Stomach smooth muscle (tissue), 2 donors: Measurements from ENCODE around the gene CMIP.
A peak's percentile ranks its signal among the peaks of the same experiment; 100 is the strongest.

Source experiments
- H3K27ac ChIP-seq: one replicate; pipeline ENCODE4 v1.7.0; 2013; ENCODE audit warnings: mild to moderate bottlenecking, low read length, inconsistent platforms
- H3K27me3 ChIP-seq, 2 donors: one replicate each; pipeline ENCODE4 v1.7.0; 2013; ENCODE audit warnings: low read length in 2 of 2; ENCODE audit not compliant: insufficient read depth in 2 of 2, control insufficient read depth in 1 of 2
- H3K36me3 ChIP-seq, 2 donors: one replicate each; pipeline ENCODE4 v1.7.0; 2013; ENCODE audit warnings: low read length in 2 of 2; ENCODE audit not compliant: control insufficient read depth in 2 of 2, insufficient read depth in 2 of 2
- H3K4me1 ChIP-seq: one replicate; pipeline ENCODE4 v1.7.0; 2013; ENCODE audit warnings: low read length; ENCODE audit not compliant: control insufficient read depth, insufficient read depth
- H3K4me3 ChIP-seq, 2 donors: one replicate each; pipeline ENCODE4 v1.7.0; 2013; ENCODE audit warnings: low read length in 2 of 2
- H3K9ac ChIP-seq, 2 donors: one replicate each; pipeline ENCODE4 v1.7.0; 2013; ENCODE audit warnings: low read length in 2 of 2, mild to moderate bottlenecking in 1 of 2
- H3K9me3 ChIP-seq, 2 donors: one replicate each; pipeline ENCODE4 v1.7.0; 2013; ENCODE audit warnings: low read length in 2 of 2; ENCODE audit not compliant: control insufficient read depth in 2 of 2
- donor health status: healthy.
- donor health status: Pancreatic carcinoma.

Gene CMIP

GRCh38 chr16:81558077-81558443 lies 113.5 kb downstream of the CMIP start:
- Histone ChIP-seq H3K4me1 (peaks cover 37% of the 10 kb centered on the region), H3K36me3 (no peaks in the 10 kb centered on the region), H3K4me3 (no peak overlapping the region), H3K9me3 (no peaks in the 10 kb centered on the region), H3K27me3 (no peaks in the 10 kb centered on the region), H3K27ac (peak overlapping the region; percentile 24), H3K9ac (peak overlapping the region in 1 of 2 donors; percentile 42)

DNA sequence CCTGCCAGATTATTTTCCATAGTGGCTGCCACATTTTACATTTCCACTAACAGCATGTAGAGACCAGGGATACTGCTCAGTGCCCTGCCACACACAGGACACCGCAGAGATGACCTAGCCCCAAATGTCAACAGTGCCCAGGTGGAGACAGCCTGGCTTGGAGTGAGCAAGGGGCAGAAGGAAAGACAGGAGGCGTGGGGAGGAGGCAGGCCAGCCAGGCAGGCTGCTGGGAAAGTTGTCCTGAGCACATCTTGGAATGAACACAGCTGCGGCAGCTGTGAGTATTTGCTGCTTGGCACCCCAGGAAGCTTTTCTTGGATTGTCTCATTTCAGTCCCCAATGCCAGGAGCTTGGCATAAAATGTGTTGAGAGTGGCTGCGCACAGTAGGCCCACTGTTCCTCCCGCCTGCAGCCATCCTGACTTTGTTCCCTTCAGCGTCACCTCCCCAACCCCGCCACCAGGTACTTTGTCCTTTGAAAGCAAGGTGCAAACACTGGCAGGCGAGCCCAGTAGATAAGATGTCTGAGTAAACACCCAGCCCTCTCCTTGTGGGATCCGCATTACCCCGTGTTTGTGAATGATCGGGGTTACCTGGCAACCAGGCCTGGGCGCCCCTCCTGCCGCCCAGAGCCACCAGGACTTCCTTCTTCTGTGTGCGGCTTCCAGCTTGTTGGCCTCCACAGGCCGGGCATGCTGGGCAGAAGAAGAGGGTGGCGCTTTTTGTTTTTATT lies 114.0 kb downstream of the CMIP start:
- Histone ChIP-seq H3K4me1 (peaks cover 32% of the 10 kb centered on the region), H3K36me3 (no peaks in the 10 kb centered on the region), H3K9me3 (no peaks in the 10 kb centered on the region), H3K4me3 (no peak overlapping the region), H3K27me3 (no peaks in the 10 kb centered on the region), H3K9ac (peak overlapping the region in 1 of 2 donors; percentile 42), H3K27ac (peak overlapping the region; percentile 24)

- no peak overlapping the region for H3K27ac ChIP-seq
- H3K4me3 ChIP-seq, result no peak overlapping the region
- peaks cover 26% of the 10 kb centered on the region for H3K4me1 ChIP-seq
- no peaks in the 10 kb centered on the region for H3K9me3 ChIP-seq
- no peak overlapping the region for H3K9ac ChIP-seq
- no peaks in the 10 kb centered on the region for H3K36me3 ChIP-seq
- no peaks in the 10 kb centered on the region for H3K27me3 ChIP-seq
Observed at GRCh38 chr16:81560979-81561657, 116.5 kb downstream of the CMIP start.

- no peak overlapping the region for H3K27ac ChIP-seq
Observed at GRCh38 chr16:81562174-81562849, 117.7 kb downstream of the CMIP start.

GRCh38 chr16:81562926-81563325 lies 118.3 kb downstream of the CMIP start:
- Histone ChIP-seq H3K27ac (no peak overlapping the region), H3K9me3 (no peaks in the 10 kb centered on the region), H3K4me1 (peaks cover 27% of the 10 kb centered on the region), H3K27me3 (no peaks in the 10 kb centered on the region), H3K9ac (no peak overlapping the region), H3K36me3 (no peaks in the 10 kb centered on the region), H3K4me3 (no peak overlapping the region)

More at GRCh38 chr16:81562174-81562849, 117.7 kb downstream of the CMIP start:
- H3K9ac ChIP-seq, result no peak overlapping the region
- no peaks in the 10 kb centered on the region for H3K36me3 ChIP-seq
- no peak overlapping the region for H3K4me3 ChIP-seq
- no peaks in the 10 kb centered on the region for H3K9me3 ChIP-seq
- H3K27me3 ChIP-seq, result no peaks in the 10 kb centered on the region
- peaks cover 26% of the 10 kb centered on the region for H3K4me1 ChIP-seq

DNA sequence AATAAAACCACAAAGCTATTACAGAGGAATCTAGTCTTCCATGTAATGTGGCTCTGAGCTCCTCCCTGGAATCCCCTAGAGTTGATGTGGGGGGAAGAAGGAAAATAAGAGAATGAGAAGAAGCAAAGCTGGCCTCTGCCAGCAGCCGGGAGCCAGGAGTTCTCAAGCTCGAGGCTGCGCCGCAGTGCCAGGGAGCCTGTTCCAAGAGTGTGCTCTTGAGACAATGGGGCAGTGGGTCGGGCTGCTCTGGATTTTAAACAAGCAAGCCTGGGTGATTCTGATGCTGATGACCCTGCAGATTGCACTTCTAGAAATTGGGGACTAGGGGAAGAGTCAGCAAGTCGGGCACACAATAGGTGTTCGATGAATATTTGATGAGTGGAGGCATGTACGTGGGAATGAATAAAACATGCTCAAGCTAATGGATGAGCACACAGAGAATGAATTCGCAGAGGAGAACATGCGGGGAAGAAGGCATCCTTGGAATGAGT lies 119.9 kb downstream of the CMIP start:
- Histone ChIP-seq H3K27me3 (no peaks in the 10 kb centered on the region), H3K4me1 (peaks cover 33% of the 10 kb centered on the region), H3K9me3 (no peaks in the 10 kb centered on the region), H3K27ac (no peak overlapping the region), H3K9ac (no peak overlapping the region), H3K4me3 (peak overlapping the region in 1 of 2 donors; percentile 3), H3K36me3 (no peaks in the 10 kb centered on the region)

DNA sequence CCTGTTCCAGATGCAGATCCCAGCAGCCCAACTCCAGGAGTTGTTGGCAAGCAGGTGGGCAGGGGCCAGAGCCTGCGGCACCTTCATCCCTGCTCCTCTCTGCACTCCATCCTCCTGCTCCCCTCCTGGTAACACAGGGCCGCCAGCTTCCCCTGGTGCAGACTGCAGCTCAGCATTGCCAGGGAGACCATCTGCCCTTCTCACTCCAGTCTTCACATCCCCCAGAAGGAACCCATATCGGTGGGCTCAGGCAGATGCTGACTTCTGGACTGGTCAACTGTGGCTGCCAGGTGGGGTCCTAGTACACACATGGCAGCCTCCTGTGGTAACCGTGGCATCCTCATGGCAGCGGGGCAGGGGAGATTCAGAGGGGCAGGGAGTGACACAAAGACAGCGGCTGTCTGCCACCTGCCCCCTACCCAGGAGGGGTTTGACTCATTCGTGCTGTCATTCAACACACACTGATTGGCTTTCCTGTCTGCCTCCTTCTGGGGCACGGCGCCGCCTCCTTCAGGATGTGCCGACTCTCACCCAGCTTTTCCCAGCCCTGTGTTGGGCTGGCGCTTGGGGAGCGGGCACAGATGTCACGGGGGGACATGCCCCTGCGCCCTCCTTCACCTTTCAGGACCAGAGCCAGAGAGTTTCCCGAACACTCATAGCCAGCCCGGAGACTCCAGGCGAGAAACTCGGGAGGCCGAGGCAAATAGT lies 120.9 kb downstream of the CMIP start:
- no peak overlapping the region for H3K9ac ChIP-seq
- peaks cover 37% of the 10 kb centered on the region for H3K4me1 ChIP-seq
- no peaks in the 10 kb centered on the region for H3K9me3 ChIP-seq
- H3K27me3 ChIP-seq, result no peaks in the 10 kb centered on the region
- no peak overlapping the region for H3K4me3 ChIP-seq
- H3K36me3 ChIP-seq, result no peaks in the 10 kb centered on the region
- no peak overlapping the region for H3K27ac ChIP-seq

DNA sequence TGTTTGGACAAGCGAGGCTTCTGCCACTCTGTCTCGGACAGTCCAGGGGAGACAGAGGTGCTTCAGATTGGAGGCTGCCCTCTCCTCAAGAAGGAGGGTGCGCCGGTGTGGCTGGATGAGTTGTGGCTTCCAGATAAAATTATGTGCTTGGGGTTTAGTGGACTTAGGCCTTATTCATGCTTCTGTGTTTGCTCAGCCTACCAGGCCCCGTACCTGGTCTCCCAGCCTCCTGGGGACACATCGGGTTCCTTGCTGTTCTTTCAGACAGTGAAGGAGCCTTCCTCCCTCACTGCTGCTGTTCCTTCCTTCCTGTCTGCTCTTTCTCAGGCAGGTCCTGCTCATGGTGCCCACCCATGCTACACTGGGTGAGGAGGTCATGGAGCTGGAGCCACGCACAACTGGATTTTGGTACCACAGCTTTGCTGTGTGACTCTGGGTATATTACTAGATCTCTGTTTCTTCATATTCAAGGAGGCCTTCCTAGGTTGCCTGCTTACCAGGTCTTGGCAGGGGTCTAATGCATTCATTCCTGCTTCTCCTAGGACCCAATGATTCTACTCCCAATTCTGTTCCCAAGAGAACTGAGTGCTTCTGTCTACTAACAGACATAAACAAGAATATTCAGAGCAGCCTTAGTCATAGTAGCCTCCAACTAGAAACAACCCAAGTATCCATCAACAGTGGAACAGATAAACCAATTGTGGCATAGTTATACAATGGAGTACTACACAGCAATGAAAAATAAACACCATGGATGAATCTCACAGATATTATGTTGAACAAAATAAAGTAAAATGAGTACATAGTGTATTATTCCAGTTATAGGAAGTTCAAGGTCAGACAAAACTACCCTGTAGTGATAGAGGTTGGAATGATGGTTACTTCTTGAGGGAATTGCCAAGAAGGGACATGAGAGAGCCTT lies 121.7 kb downstream of the CMIP start:
- no peak overlapping the region for H3K4me3 ChIP-seq
- H3K4me1 ChIP-seq, result peaks cover 40% of the 10 kb centered on the region
- H3K9ac ChIP-seq, result no peak overlapping the region
- no peaks in the 10 kb centered on the region for H3K36me3 ChIP-seq
- H3K9me3 ChIP-seq, result no peaks in the 10 kb centered on the region
- H3K27me3 ChIP-seq, result no peaks in the 10 kb centered on the region
- H3K27ac ChIP-seq, result no peak overlapping the region

DNA sequence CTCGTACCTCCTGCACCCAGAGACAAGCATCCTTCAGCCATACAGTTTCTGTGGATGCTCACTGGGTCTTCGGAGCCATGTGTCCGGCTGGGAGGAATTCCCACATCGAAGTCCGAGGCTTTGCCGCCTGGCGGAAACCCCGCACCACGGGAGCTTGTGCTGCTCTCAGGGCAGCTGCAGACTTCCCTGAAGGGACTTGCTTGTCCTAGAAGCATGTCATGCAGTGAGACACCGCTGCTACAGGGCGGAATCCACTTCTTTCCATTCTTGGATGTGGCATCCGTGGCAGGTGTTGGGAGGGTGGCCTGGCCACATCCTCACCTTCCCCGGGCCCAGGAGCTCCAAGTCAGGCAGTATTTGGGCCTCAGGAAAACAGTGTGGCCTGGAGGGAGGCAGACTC lies 122.5 kb downstream of the CMIP start:
- H3K9me3 ChIP-seq, result no peaks in the 10 kb centered on the region
- H3K27me3 ChIP-seq, result no peaks in the 10 kb centered on the region
- H3K4me3 ChIP-seq, result no peak overlapping the region
- H3K9ac ChIP-seq, result no peak overlapping the region
- peaks cover 38% of the 10 kb centered on the region for H3K4me1 ChIP-seq
- no peak overlapping the region for H3K27ac ChIP-seq
- H3K36me3 ChIP-seq, result no peaks in the 10 kb centered on the region
